ENCODE data around the gene KRTAP22-2. TPM values are rescaled to one million over a fixed set of nuclear protein-coding genes. Genes with fewer than 3 reads are reported as not detected.

The KRTAP22-2 gene
- total and polyA plus RNA-seq, 8 donors, result not detected

GRCh38 chr21:30561264-30561895 lies 28.8 kb downstream of the KRTAP22-2 start, which contains the start of gene KRTAP19-7:
KRTAP19-7 (minus strand) TSS chr21:30561314; CDS start chr21:30561289, 25 bp downstream.
- 55 to 59% methylated on average over 2 of the region's 2 CpGs for WGBS, 2 donors
- ATAC-seq (no peak), FAIRE-seq (no peak), DNase-seq (no peak)
- Histone ChIP-seq H3K4me3 (no peak within 1 kb of the TSS), H3K27me3 (no peaks in the 10 kb centered on the region), H3K27ac (no peak within 1 kb of the TSS), H3K36me3 (no peaks in the 10 kb centered on the region), H3K4me1 (no peaks in the 10 kb centered on the region), H3K9me3 (no peaks in the 10 kb centered on the region)
- TF ChIP-seq, protein P1, sequence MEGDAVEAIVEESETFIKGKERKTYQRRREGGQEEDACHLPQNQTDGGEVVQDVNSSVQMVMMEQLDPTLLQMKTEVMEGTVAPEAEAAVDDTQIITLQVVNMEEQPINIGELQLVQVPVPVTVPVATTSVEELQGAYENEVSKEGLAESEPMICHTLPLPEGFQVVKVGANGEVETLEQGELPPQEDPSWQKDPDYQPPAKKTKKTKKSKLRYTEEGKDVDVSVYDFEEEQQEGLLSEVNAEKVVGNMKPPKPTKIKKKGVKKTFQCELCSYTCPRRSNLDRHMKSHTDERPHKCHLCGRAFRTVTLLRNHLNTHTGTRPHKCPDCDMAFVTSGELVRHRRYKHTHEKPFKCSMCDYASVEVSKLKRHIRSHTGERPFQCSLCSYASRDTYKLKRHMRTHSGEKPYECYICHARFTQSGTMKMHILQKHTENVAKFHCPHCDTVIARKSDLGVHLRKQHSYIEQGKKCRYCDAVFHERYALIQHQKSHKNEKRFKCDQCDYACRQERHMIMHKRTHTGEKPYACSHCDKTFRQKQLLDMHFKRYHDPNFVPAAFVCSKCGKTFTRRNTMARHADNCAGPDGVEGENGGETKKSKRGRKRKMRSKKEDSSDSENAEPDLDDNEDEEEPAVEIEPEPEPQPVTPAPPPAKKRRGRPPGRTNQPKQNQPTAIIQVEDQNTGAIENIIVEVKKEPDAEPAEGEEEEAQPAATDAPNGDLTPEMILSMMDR (IDR thresholded peaks at IDR 0.05), result no peak
- intact Hi-C loops (cut with DNase I), result no loop called here

DNA sequence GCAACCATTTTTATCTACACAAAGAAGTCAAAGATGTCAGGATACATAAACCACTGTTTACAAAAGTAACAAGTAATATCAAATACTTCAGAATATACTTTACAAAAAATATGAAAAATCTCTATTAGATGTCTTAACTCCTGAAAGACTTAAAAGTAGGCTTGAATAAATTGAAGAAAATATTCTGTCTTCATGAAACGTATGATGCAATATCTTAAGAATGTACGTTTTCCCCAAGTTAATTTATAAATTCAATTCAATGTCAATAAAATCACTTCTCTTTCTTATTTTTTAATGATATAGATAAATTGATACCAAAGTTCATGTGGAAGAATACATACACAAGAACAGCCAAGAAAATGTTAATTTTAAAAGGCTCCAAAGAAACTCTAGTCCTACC lies 35.1 kb downstream of the KRTAP22-2 start:
- ATAC-seq, result no peak
- H3K36me3 ChIP-seq, result no peaks in the 10 kb centered on the region

DNA sequence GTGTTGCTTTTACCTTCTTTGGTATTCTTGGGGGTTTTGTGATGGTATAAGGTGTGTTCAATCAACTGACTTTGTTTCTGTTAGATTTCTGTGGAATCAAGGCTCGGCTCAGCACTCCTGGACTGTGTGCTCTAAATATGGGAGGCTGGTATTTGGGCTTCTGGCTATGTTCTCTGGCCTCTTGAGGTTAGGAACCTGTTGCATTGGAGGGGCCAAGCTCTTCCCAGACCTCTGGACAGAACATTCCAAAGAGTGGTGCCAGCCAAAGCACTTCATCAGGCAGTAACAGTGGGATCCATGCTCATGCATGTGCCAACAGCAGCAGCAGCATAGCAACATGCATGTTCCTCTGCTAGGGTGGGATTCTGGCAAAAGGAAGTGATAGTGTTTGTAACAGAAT lies 37.4 kb downstream of the KRTAP22-2 start:
- DNase-seq (no peak), ATAC-seq (no peak), FAIRE-seq (no peak)
- Histone ChIP-seq H3K4me1 (no peaks in the 10 kb centered on the region), H3K4me3 (no peak overlapping the region), H3K27me3 (no peaks in the 10 kb centered on the region), H3K36me3 (no peaks in the 10 kb centered on the region), H3K27ac (no peak overlapping the region), H3K9me3 (no peaks in the 10 kb centered on the region)
- TF ChIP-seq, protein P1 (IDR thresholded peaks at IDR 0.05), result no peak
- intact Hi-C loops (cut with DNase I), result no loop called here
- 66 to 83% methylated on average over 1 of the region's 1 CpG for WGBS, 2 donors

More for the DNA sequence above, 35.1 kb downstream of the KRTAP22-2 start:
- WGBS, 2 donors, result 71 to 82% methylated on average over 2 of the region's 2 CpGs
- Histone ChIP-seq H3K4me3 (no peak overlapping the region), H3K27me3 (no peaks in the 10 kb centered on the region), H3K27ac (no peak overlapping the region), H3K9me3 (no peaks in the 10 kb centered on the region), H3K4me1 (no peaks in the 10 kb centered on the region)
- intact Hi-C loops (cut with DNase I), result no loop called here
- FAIRE-seq (no peak), DNase-seq (no peak)
- TF ChIP-seq, protein P1 (IDR thresholded peaks at IDR 0.05), result no peak

DNA sequence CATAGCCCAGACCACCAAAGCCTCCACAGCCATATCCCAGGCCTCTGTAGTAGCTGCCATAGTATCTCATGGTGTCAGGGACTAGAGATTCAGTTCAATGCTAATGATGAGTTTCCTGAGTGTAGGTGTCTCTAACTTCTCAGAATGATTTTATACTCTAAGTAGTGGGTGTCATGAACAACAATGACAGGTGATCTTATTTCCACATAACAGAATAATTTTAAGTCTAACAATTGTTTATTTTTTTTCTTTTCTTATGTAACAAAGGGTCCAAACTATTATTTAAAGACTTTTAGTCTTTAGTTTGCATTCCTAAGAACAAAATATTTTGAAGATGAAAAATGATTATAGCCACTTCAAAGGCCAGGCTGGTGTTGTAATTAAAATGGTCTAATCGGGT lies 48.4 kb downstream of the KRTAP22-2 start, which contains the start of gene KRTAP19-6:
Gene KRTAP19-6 (minus strand): TSS at position 101 of the 400 bp plus-strand sequence. CDS start 31 bp downstream, at position 70.
- no peaks in the 10 kb centered on the region for H3K9me3 ChIP-seq
- H3K4me3 ChIP-seq, result no peak within 1 kb of the TSS
- DNase-seq (no peak), ATAC-seq (no peak), FAIRE-seq (no peak)
- no peaks in the 10 kb centered on the region for H3K4me1 ChIP-seq
- intact Hi-C loops (cut with DNase I), result no loop called here
- H3K27ac ChIP-seq, result no peak within 1 kb of the TSS
- TF ChIP-seq, protein P1 (IDR thresholded peaks at IDR 0.05), result no peak
- no peaks in the 10 kb centered on the region for H3K36me3 ChIP-seq
- WGBS, 2 donors, result 59 to 69% methylated on average over 1 of the region's 1 CpG
- no peaks in the 10 kb centered on the region for H3K27me3 ChIP-seq

Other genes with a start within 250 kb of the KRTAP22-2 start
- gene KRTAP23-1, start 241.8 kb downstream of the KRTAP22-2 start, total RNA-seq, result not detected
- not detected for gene KRTAP23-1, start 241.8 kb downstream of the KRTAP22-2 start, polyA plus RNA-seq
- not detected for gene KRTAP13-2, start 218.1 kb downstream of the KRTAP22-2 start, total RNA-seq
- gene KRTAP13-2, start 218.1 kb downstream of the KRTAP22-2 start, polyA plus RNA-seq, result not detected
- not detected for gene KRTAP13-1, start 194.4 kb downstream of the KRTAP22-2 start, total RNA-seq
- not detected for gene KRTAP13-1, start 194.4 kb downstream of the KRTAP22-2 start, polyA plus RNA-seq
- not detected for gene KRTAP13-3, start 164.5 kb downstream of the KRTAP22-2 start, total RNA-seq
- not detected for gene KRTAP13-3, start 164.5 kb downstream of the KRTAP22-2 start, polyA plus RNA-seq
- not detected for gene KRTAP13-4, start 160.2 kb downstream of the KRTAP22-2 start, total RNA-seq
- gene KRTAP13-4, start 160.2 kb downstream of the KRTAP22-2 start, polyA plus RNA-seq, result not detected
- gene KRTAP15-1, start 150.1 kb downstream of the KRTAP22-2 start, total RNA-seq, result not detected
- not detected for gene KRTAP15-1, start 150.1 kb downstream of the KRTAP22-2 start, polyA plus RNA-seq
- not detected for gene KRTAP19-1, start 110.0 kb downstream of the KRTAP22-2 start, total RNA-seq
- gene KRTAP19-1, start 110.0 kb downstream of the KRTAP22-2 start, polyA plus RNA-seq, result not detected
- not detected for gene KRTAP19-2, start 103.0 kb downstream of the KRTAP22-2 start, total RNA-seq
- not detected for gene KRTAP19-2, start 103.0 kb downstream of the KRTAP22-2 start, polyA plus RNA-seq
- gene KRTAP19-3, start 98.4 kb downstream of the KRTAP22-2 start, total RNA-seq, result not detected
- not detected for gene KRTAP19-3, start 98.4 kb downstream of the KRTAP22-2 start, polyA plus RNA-seq
- not detected for gene KRTAP19-4, start 93.2 kb downstream of the KRTAP22-2 start, total RNA-seq
- not detected for gene KRTAP19-4, start 93.2 kb downstream of the KRTAP22-2 start, polyA plus RNA-seq
- gene KRTAP19-5, start 88.3 kb downstream of the KRTAP22-2 start, total RNA-seq, result not detected
- not detected for gene KRTAP19-5, start 88.3 kb downstream of the KRTAP22-2 start, polyA plus RNA-seq
- gene KRTAP19-6, start 48.5 kb downstream of the KRTAP22-2 start, total RNA-seq, result not detected
- not detected for gene KRTAP19-6, start 48.5 kb downstream of the KRTAP22-2 start, polyA plus RNA-seq
- not detected for gene KRTAP19-7, start 29.1 kb downstream of the KRTAP22-2 start, total RNA-seq
- not detected for gene KRTAP19-7, start 29.1 kb downstream of the KRTAP22-2 start, polyA plus RNA-seq
- gene KRTAP6-3, start 2.0 kb upstream of the KRTAP22-2 start, total RNA-seq, result not detected
- gene KRTAP6-3, start 2.0 kb upstream of the KRTAP22-2 start, polyA plus RNA-seq, result not detected
- gene KRTAP6-2, start 8.5 kb upstream of the KRTAP22-2 start, total RNA-seq, result not detected
- not detected for gene KRTAP6-2, start 8.5 kb upstream of the KRTAP22-2 start, polyA plus RNA-seq
- gene KRTAP22-1, start 10.7 kb upstream of the KRTAP22-2 start, total RNA-seq, result not detected
- gene KRTAP22-1, start 10.7 kb upstream of the KRTAP22-2 start, polyA plus RNA-seq, result not detected
- gene KRTAP6-1, start 23.5 kb upstream of the KRTAP22-2 start, total RNA-seq, result not detected
- gene KRTAP6-1, start 23.5 kb upstream of the KRTAP22-2 start, polyA plus RNA-seq, result not detected
- gene KRTAP20-1, start 26.0 kb upstream of the KRTAP22-2 start, total RNA-seq, result not detected
- gene KRTAP20-1, start 26.0 kb upstream of the KRTAP22-2 start, polyA plus RNA-seq, result not detected
- not detected for gene KRTAP20-4, start 30.2 kb upstream of the KRTAP22-2 start, total RNA-seq
- gene KRTAP20-4, start 30.2 kb upstream of the KRTAP22-2 start, polyA plus RNA-seq, result not detected
- gene KRTAP20-2, start 44.8 kb upstream of the KRTAP22-2 start, total RNA-seq, result not detected
- gene KRTAP20-2, start 44.8 kb upstream of the KRTAP22-2 start, polyA plus RNA-seq, result not detected
- gene KRTAP20-3, start 52.5 kb upstream of the KRTAP22-2 start, total RNA-seq, result not detected
- not detected for gene KRTAP20-3, start 52.5 kb upstream of the KRTAP22-2 start, polyA plus RNA-seq
- not detected for gene KRTAP21-3, start 128.4 kb upstream of the KRTAP22-2 start, total RNA-seq
- not detected for gene KRTAP21-3, start 128.4 kb upstream of the KRTAP22-2 start, polyA plus RNA-seq
- gene KRTAP21-2, start 156.9 kb upstream of the KRTAP22-2 start, total RNA-seq, result not detected
- gene KRTAP21-2, start 156.9 kb upstream of the KRTAP22-2 start, polyA plus RNA-seq, result not detected
- not detected for gene KRTAP21-1, start 165.0 kb upstream of the KRTAP22-2 start, total RNA-seq
- gene KRTAP21-1, start 165.0 kb upstream of the KRTAP22-2 start, polyA plus RNA-seq, result not detected
- gene KRTAP8-1, start 222.9 kb upstream of the KRTAP22-2 start, total RNA-seq, result not detected
- gene KRTAP8-1, start 222.9 kb upstream of the KRTAP22-2 start, polyA plus RNA-seq, result not detected
- not detected for gene KRTAP7-1, start 239.4 kb upstream of the KRTAP22-2 start, total RNA-seq
- not detected for gene KRTAP7-1, start 239.4 kb upstream of the KRTAP22-2 start, polyA plus RNA-seq